OCI-M2 (cell line): ENCODE measurements around the gene DOCK1.

Experiments used
- DNase-seq: peaks from one replicate; lab custom pipeline; 2025; ENCODE audit not compliant: unreplicated experiment; lab: John Stamatoyannopoulos, UW

DOCK1 gene

GRCh38 chr10:127198721-127199120, 293.5 kb downstream of the DOCK1 start:
- no peak for DNase-seq

- DNase-seq, result no peak
These were observed 295.4 kb downstream of the DOCK1 start for GRCh38 chr10:127200646-127201045.

GRCh38 chr10:127203067-127203466, 297.8 kb downstream of the DOCK1 start:
- DNase-seq, result no peak

DNA sequence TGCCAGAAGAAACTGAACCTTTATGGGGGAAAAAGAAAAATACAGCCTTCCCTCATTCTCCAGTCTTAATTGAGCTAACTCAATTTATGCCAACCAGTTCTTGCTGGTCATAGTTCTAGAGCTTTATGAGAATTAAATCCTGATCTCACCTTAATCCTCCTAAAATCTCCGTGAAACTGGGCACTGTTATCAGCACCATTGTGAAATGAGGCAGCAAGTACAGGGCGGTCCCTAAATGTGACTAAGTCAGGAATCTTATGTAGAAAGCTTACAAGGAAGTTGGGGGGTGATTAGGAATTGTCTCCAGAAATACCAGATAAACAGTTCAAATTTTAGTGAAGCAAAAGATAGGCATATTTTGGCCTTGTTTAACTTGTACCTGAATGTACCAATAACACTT, 301.9 kb downstream of the DOCK1 start:
- no peak for DNase-seq

DNA sequence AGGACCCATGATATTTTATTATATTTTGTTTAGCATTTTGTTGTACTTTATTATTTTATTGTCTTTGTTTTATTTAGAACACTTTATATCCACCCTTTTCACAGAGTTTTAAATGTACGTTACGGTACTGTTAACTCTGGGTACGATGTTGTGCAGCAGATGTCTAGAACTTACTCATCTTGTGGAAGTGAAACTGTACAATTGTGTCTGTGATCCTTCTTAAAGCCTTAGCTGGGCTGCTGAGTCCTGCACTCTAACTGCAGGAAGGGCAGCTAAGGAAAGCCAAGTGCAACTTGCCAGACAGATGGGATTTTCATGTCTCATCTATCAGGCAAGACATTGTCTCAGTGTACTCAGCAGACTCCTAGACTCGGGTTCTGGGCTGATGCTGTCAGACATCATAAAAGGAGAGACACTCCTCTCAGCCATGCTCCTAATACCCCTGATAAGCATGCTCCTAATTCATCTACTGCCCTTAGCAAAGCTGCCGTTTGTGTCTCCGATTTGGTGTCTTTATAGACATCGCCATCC, 305.8 kb downstream of the DOCK1 start:
- DNase-seq, result no peak

GRCh38 chr10:127215866-127216265, 310.6 kb downstream of the DOCK1 start:
- DNase-seq, result no peak

DNA sequence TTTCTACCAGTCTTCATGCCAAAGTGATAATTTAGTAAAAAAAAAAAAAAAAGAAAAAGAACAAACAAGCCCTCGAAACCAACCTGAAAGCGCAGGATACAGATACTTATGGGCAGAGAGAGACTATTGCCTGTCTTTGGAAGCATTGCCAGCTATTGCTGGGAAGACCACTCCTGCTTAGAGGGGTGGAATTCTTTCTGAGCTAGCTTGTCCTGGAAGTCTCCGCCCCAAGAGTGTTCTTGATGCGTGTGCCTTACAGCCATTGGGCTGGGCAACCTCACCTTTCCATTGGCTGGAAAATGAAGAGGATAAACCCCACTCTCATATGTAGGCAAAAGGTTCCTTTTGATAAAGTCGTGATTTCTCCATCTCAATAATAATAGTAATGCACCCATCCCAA, 311.0 kb downstream of the DOCK1 start:
- no peak for DNase-seq

- DNase-seq, result no peak
These were observed 311.6 kb downstream of the DOCK1 start for GRCh38 chr10:127216786-127217185.

GRCh38 chr10:127218658-127219057, 313.4 kb downstream of the DOCK1 start:
- DNase-seq, result no peak

- DNase-seq, result no peak
These were observed 316.1 kb downstream of the DOCK1 start for GRCh38 chr10:127221281-127221680.

DNA sequence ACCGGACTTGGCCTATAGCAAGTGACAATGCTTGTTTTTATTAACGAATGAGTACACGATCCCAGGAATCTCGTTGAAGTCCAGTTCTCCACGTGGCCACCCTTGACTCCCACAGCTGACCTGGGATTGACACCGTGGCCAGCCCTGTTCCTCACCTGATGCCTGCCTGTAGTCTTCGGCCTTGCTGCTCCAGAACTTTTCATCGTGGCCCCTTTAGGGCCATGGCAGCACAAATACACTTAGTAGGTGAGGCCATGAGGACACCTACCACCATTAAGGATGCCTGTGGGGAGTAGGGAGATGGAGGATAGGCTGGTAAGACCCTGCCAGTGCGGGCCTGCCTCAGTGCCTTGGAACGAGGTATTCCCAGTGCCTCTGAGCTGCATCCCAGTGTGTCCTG, 321.8 kb downstream of the DOCK1 start:
- no peak for DNase-seq

DNA sequence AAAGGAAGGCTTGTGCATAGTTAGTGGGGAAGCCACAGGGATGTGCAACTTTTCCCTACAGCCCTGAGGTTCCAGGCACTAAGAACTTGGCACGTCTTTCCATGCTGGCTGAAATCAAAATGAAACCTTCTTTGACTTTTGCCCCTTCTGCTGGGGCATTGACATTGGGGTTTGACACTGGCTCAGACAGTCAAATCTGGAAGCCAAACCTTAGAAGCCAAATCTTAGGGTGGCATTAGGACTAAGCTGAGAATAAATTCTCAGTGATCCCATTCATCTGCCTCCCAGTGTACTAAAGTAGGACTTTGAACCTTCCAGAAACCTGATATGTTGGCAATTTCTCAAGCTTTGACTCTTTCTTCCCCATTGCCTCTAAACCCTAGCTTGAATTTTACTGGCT, 322.4 kb downstream of the DOCK1 start:
- no peak for DNase-seq

DNA sequence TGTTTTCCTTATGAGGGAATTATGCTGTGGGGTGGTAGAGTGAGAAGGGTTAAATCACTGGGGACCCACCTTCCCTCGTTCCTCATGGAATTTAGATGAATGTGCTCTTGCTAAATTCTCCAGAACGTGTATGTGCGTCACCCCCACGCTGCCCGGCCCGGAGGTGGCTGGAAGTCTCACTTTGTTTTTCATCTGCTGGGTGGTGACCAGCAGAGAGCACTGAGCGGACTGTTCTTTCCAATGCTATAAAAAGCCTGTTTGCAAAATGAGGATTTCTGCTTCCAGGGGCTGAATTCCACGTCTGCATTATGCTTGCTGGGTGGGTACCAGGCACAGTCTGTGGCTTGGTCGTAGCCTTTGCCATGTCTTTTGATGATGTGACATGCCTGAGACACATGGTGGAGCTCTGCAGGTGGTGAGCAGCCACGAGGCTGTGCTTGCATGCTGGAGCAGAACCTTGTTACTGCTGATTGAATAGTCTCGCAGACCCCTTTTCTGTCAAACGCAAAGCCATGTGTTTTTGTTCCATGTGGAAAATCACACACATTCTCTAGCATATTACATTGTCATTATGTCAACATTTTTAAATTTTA, 323.1 kb downstream of the DOCK1 start:
- no peak for DNase-seq

- no peak for DNase-seq
These were observed 329.1 kb downstream of the DOCK1 start for GRCh38 chr10:127234306-127234800.

- DNase-seq, result no peak
These were observed 331.0 kb downstream of the DOCK1 start for GRCh38 chr10:127236266-127236665.

- no peak for DNase-seq
These were observed 337.7 kb downstream of the DOCK1 start for GRCh38 chr10:127242914-127243313.

- no peak for DNase-seq
These were observed 338.5 kb downstream of the DOCK1 start for GRCh38 chr10:127243490-127244272.

- no peak for DNase-seq
These were observed 340.2 kb downstream of the DOCK1 start for GRCh38 chr10:127245456-127245855.

DNA sequence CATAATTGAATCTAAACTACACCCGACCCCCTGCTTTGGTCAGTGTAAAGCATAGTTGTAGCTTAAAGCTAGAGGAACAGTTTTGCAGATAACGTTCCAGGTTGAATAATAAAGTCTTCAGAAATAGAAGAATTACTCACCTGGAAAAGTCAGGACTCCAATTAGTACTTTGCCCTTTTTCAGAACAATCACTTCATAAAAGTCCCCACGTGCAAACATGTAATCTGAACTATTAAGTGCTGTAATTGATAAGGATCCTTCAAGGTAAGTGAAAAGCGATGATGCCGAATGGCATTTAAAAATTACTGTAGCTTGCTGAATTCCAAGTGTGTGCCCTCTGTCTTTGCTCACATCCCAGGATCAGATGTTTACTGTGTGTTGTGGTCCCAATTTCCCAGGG, 344.8 kb downstream of the DOCK1 start:
- DNase-seq, result no peak

- DNase-seq, result no peak
These were observed 347.6 kb downstream of the DOCK1 start for GRCh38 chr10:127252818-127253217.

DNA sequence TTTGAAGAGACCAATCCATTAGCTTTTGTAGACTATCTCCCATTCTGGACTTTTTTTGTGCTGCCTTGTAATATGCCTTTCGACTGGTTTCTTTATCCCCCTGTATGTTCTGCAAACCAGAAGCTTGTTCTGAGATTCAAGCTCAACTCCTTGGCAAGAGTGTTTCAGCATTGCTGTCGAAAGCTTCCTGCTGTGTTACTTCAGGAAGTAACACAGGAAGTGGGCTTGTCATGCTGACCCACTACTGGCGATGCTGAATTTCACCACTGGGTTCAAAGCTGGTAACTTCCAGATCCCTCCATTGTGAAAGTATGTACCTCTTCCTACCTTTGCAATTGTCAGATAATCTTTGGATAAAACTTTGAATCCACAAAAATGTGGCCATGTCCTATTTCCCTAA, 349.0 kb downstream of the DOCK1 start:
- no peak for DNase-seq

- no peak for DNase-seq
These were observed 352.2 kb downstream of the DOCK1 start for GRCh38 chr10:127257395-127257794.
